B cell (primary cell): ENCODE measurements around the gene DOCK7. TPM values are rescaled to one million over a fixed set of nuclear protein-coding genes. Genes with fewer than 3 reads are reported as not detected.
A peak's percentile ranks its signal among the peaks of the same experiment; 100 is the strongest.

ENCODE experiments used
- ATAC-seq: fragments of 200-7000 bp; cut with Tn5 transposase; one replicate; pipeline ENCODE4 v1.10.0; 2021; ENCODE audit warnings: low read depth, mild to moderate bottlenecking, moderate number of reproducible peaks, moderate library complexity
- CTCF ChIA-PET: fragments of 350-600 bp; sonication (Branson Sonifier 250); formaldehyde crosslinking; loops from one replicate; lab custom pipeline; 2021; ENCODE audit warnings: antibody characterized with exemption, inconsistent platforms; lab: Charles Lee
- POLR2A ChIA-PET: fragments of 350-600 bp; sonication (Branson Sonifier 250); formaldehyde crosslinking; loops from one replicate; lab custom pipeline; 2021; ENCODE audit warnings: antibody characterized with exemption; lab: Charles Lee
- DNase-seq: peaks from one replicate; pipeline ENCODE4 v3.0.0; 2013
- H2AFZ ChIP-seq: 2 replicates; pipeline ENCODE4 v1.6.1; 2012; ENCODE audit warnings: mild to moderate bottlenecking, low read depth, low read length; ENCODE audit not compliant: insufficient read depth, poor library complexity, severe bottlenecking
- H3K27ac ChIP-seq, 2 donors: 1 replicate in 1 of 2; 2 replicates in 1 of 2; pipeline ENCODE4 v1.5.1; 2012 to 2013; ENCODE audit warnings: low read length in 2 of 2, mild to moderate bottlenecking in 2 of 2, moderate library complexity in 1 of 2
- H3K27me3 ChIP-seq, 4 experiments: fragments of 200-600 bp in 1 of 4; sonication (generic) in 1 of 4; replicated peaks in 1 of 4; 1 replicate in 2 of 4; 2 replicates in 2 of 4; pipeline versions ENCODE4 v1.6.1 to v1.7.0; 2013 to 2016; ENCODE audit warnings: low read length in 3 of 4, mild to moderate bottlenecking in 2 of 4, mixed read lengths in 1 of 4, moderate library complexity in 1 of 4; ENCODE audit not compliant: insufficient read depth in 4 of 4, control insufficient read depth in 3 of 4; ENCODE audit errors: control extremely low read depth in 1 of 4
- H3K36me3 ChIP-seq, 2 experiments: replicated peaks in 1 of 2; 1 replicate in 1 of 2; 2 replicates in 1 of 2; pipeline versions ENCODE4 v1.6.1 to v1.7.1; 2013; ENCODE audit warnings: low read length in 1 of 2; ENCODE audit not compliant: insufficient read depth in 2 of 2, control insufficient read depth in 1 of 2; ENCODE audit errors: control extremely low read depth in 1 of 2, extremely low read depth in 1 of 2
- H3K4me1 ChIP-seq, 2 donors: fragments of 200-600 bp in 1 of 2; sonication (generic) in 1 of 2; 1 replicate in 1 of 2; 2 replicates in 1 of 2; pipeline versions ENCODE4 v1.5.1 to v1.6.1; 2013 to 2017; ENCODE audit warnings: low read length in 2 of 2; ENCODE audit not compliant: control insufficient read depth in 2 of 2, insufficient read depth in 2 of 2
- H3K4me2 ChIP-seq: replicated peaks from 2 replicates; pipeline ENCODE3; 2012; ENCODE audit warnings: mild to moderate bottlenecking, low read depth, low read length; ENCODE audit not compliant: poor library complexity, severe bottlenecking
- H3K4me3 ChIP-seq, 5 experiments: fragments of 200-600 bp in 1 of 5; sonication (generic) in 1 of 5; 1 replicate in 3 of 5; 2 replicates in 2 of 5; pipeline versions ENCODE4 v1.5.1 to v1.7.0; 2011 to 2016; ENCODE audit warnings: low read length in 4 of 5, mild to moderate bottlenecking in 4 of 5, low read depth in 2 of 5, control low read depth in 1 of 5, moderate library complexity in 1 of 5; ENCODE audit not compliant: insufficient read depth in 1 of 5; ENCODE audit errors: control extremely low read depth in 1 of 5, extremely low read depth in 1 of 5
- H3K79me2 ChIP-seq: fragments of 200-600 bp; sonication (generic); one replicate; pipeline ENCODE4 v1.6.0; 2016; ENCODE audit warnings: low read length; ENCODE audit not compliant: control insufficient read depth, insufficient read depth
- H3K9ac ChIP-seq: fragments of 200-600 bp; sonication (generic); 2 replicates; pipeline ENCODE4 v1.6.1; 2017; ENCODE audit warnings: mild to moderate bottlenecking, low read length, moderate library complexity
- H3K9me3 ChIP-seq, 3 donors: one replicate each; pipeline versions ENCODE4 v1.6.1 to v1.7.1; 2013; ENCODE audit warnings: low read length in 2 of 3; ENCODE audit not compliant: control insufficient read depth in 2 of 3, insufficient read depth in 1 of 3; ENCODE audit errors: control extremely low read depth in 1 of 3
- H4K20me1 ChIP-seq: 2 replicates; pipeline ENCODE4 v1.6.0; 2012; ENCODE audit warnings: mild to moderate bottlenecking, low read length; ENCODE audit not compliant: insufficient read depth, control insufficient read depth, poor library complexity, severe bottlenecking
- H3K27ac Mint-ChIP-seq: one replicate; pipeline ENCODE4 v1.8.0; 2021; ENCODE audit warnings: mixed read lengths
- H3K27me3 Mint-ChIP-seq: one replicate; pipeline ENCODE4 v1.8.0; 2021; ENCODE audit warnings: mixed read lengths
- H3K4me1 Mint-ChIP-seq: one replicate; pipeline ENCODE4 v1.8.0; 2021; ENCODE audit warnings: mixed read lengths
- H3K4me3 Mint-ChIP-seq: one replicate; pipeline ENCODE4 v1.8.0; 2021; ENCODE audit warnings: mixed read lengths
- H3K9me3 Mint-ChIP-seq: one replicate; pipeline ENCODE4 v1.8.0; 2022; ENCODE audit warnings: mixed read lengths; ENCODE audit not compliant: insufficient read depth
- EZH2 ChIP-seq: IDR thresholded peaks from 2 replicates; pipeline ENCODE4 v1.6.1; 2012; ENCODE audit warnings: borderline replicate concordance, low read depth, mild to moderate bottlenecking, moderate library complexity, low read length; ENCODE audit not compliant: insufficient read depth, poor library complexity, severe bottlenecking
- WGBS: methylation state at CpG from one replicate; pipeline ENCODE4 v1.1.5; 2013; ENCODE audit warnings: missing lambda C conversion rate; ENCODE audit not compliant: insufficient coverage; 5-methylcytosine and 5-hydroxymethylcytosine counted together
- intact Hi-C: fragments of 100-400 bp; cut with micrococcal nuclease; formaldehyde crosslinking; loops from one replicate; pipeline ENCODE4 v1.10.0; 2022
- polyA plus RNA-seq: library from polyadenylated mRNA; depleted of rRNA; stranded (reverse); fragments of >200 nt; gene quantifications from 2 replicates; pipeline ENCODE4 v1.2.3, GENCODE V29; 2012
- total RNA-seq, 2 donors: library from RNA; stranded (reverse); fragments of 120-200 nt in 1 of 2; gene quantifications; 1 replicate in 1 of 2; 2 replicates in 1 of 2; pipeline versions ENCODE4 v1.2.3 to v1.2.4, GENCODE V29; 2013 to 2022
- TF ChIP-seq, protein P1 (sequence below): fragments of 200-600 bp; IDR thresholded peaks from one replicate; pipeline ENCODE4 v1.8.0; 2022; ENCODE audit warnings: antibody characterized with exemption, mild to moderate bottlenecking

The DOCK7 gene
- total and polyA plus RNA-seq, 2 donors (not counting 1 experiment from before 2014, with no cell fraction given): 3.6 to 20.5 TPM

- DNase-seq (peak; percentile 99), ATAC-seq (peak; percentile 79)
- peaks cover 0 to 4% of the 10 kb centered on the region in 2 experiments for H3K36me3 ChIP-seq
- under 1% methylated on average over 76 of the region's 76 CpGs for WGBS
- intact Hi-C loops: loop anchor here (1.0 to 5.0 kb wide), 7 partner anchors 29 to 1359 kb away; partner anchors contain the start of genes ATG4C, DOCK7, PATJ and PGM1
- no peaks in the 10 kb centered on the region for H3K27me3 ChIP-seq
- ChIA-PET CTCF (interaction anchor here (1.0 to 1.4 kb wide), 2 partner anchors 71 to 364 kb away, joined by 3 to 5 read pairs; no protein-coding TSS in a partner anchor), POLR2A (no interaction called here)
- H3K79me2 ChIP-seq: peaks cover 40% of the 10 kb centered on the region
- peak within 1 kb of the TSS; percentile 91 for H3K4me2 ChIP-seq
- peak within 1 kb of the TSS; percentile 96 for H2AFZ ChIP-seq
- H3K9me3 ChIP-seq: no peaks in the 10 kb centered on the region
- H3K9ac ChIP-seq: peak within 1 kb of the TSS; percentile 95
- peaks cover 20 to 28% of the 10 kb centered on the region in 2 donors for H3K4me1 ChIP-seq
- H3K4me3 ChIP-seq: peak within 1 kb of the TSS; percentile 87 to 98 (median 97)
- TF ChIP-seq, protein P1, sequence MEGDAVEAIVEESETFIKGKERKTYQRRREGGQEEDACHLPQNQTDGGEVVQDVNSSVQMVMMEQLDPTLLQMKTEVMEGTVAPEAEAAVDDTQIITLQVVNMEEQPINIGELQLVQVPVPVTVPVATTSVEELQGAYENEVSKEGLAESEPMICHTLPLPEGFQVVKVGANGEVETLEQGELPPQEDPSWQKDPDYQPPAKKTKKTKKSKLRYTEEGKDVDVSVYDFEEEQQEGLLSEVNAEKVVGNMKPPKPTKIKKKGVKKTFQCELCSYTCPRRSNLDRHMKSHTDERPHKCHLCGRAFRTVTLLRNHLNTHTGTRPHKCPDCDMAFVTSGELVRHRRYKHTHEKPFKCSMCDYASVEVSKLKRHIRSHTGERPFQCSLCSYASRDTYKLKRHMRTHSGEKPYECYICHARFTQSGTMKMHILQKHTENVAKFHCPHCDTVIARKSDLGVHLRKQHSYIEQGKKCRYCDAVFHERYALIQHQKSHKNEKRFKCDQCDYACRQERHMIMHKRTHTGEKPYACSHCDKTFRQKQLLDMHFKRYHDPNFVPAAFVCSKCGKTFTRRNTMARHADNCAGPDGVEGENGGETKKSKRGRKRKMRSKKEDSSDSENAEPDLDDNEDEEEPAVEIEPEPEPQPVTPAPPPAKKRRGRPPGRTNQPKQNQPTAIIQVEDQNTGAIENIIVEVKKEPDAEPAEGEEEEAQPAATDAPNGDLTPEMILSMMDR: no peak
- TF ChIP-seq EZH2: no peak
- Mint-ChIP-seq H3K27ac (peak within 1 kb of the TSS; percentile 100), H3K4me3 (peak within 1 kb of the TSS; percentile 98), H3K4me1 (peaks cover 47% of the 10 kb centered on the region), H3K27me3 (no peaks in the 10 kb centered on the region), H3K9me3 (no peaks in the 10 kb centered on the region)
- peak within 1 kb of the TSS; percentile 97 for H3K27ac ChIP-seq
- H4K20me1 ChIP-seq: peaks cover 7% of the 10 kb centered on the region
Measured at GRCh38 chr1:62436466-62437272, 251.5 kb downstream of the DOCK7 start, which contains the start of gene USP1. Gene USP1 (plus strand): TSS chr1:62437049. CDS start chr1:62439868, 2,819 bp downstream.
